ENCODE data around the gene JSRP1.

GRCh38 chr19:2236064-2236313, 20.2 kb downstream of the JSRP1 start:
- TF ChIP-seq POLR2A (IDR thresholded peaks at IDR 0.05; ENCODE audit: low read depth, low read length) (peak; percentile 46; the same call in 1 of the 2 replicates), SPI1 (IDR thresholded peaks at IDR 0.05; ENCODE audit: low read depth, low read length) (no peak), PAX5 (IDR thresholded peaks at IDR 0.05; ENCODE audit: insufficient read depth, low read length, severe bottlenecking) (no peak), TAF1 (IDR thresholded peaks at IDR 0.05; ENCODE audit: low read depth, low read length) (peak; percentile 67; the same call in 1 of the 2 replicates), POLR2AphosphoS5 (IDR thresholded peaks at IDR 0.05; ENCODE audit: low read depth, low read length) (peak; percentile 28; the same call in 1 of the 2 replicates)

Measured in GM12891 (cell line).